ENCODE results near the gene PRKCE. TPM values are rescaled to one million over a fixed set of nuclear protein-coding genes. Genes with fewer than 3 reads are reported as not detected.

PRKCE gene
- total RNA-seq, 4 donors from 2014 or later: 20.0 to 29.7 (median 25.2) TPM

GRCh38 chr2:45901468-45902032 is 250.1 kb downstream of the PRKCE start:
- H3K4me3 ChIP-seq: no peak overlapping the region
- DNase-seq: no peak
- no peaks in the 10 kb centered on the region for H3K9me3 ChIP-seq
- H3K36me3 ChIP-seq: no peaks in the 10 kb centered on the region
- H3K4me1 ChIP-seq: no peaks in the 10 kb centered on the region
- TF ChIP-seq CTCF (IDR thresholded peaks at IDR 0.05) (no peak), POLR2A (IDR thresholded peaks at IDR 0.05) (no peak)
- no peak overlapping the region for H3K27ac ChIP-seq
- no peaks in the 10 kb centered on the region for H3K27me3 ChIP-seq

- Histone ChIP-seq H3K4me3 (no peak overlapping the region), H3K27ac (no peak overlapping the region), H3K4me1 (no peaks in the 10 kb centered on the region), H3K9me3 (no peaks in the 10 kb centered on the region), H3K36me3 (no peaks in the 10 kb centered on the region), H3K27me3 (no peaks in the 10 kb centered on the region)
- no peak for DNase-seq
- TF ChIP-seq POLR2A (IDR thresholded peaks at IDR 0.05) (no peak), CTCF (IDR thresholded peaks at IDR 0.05) (no peak)
Measured at GRCh38 chr2:45902380-45902779, 250.9 kb downstream of the PRKCE start.

DNA sequence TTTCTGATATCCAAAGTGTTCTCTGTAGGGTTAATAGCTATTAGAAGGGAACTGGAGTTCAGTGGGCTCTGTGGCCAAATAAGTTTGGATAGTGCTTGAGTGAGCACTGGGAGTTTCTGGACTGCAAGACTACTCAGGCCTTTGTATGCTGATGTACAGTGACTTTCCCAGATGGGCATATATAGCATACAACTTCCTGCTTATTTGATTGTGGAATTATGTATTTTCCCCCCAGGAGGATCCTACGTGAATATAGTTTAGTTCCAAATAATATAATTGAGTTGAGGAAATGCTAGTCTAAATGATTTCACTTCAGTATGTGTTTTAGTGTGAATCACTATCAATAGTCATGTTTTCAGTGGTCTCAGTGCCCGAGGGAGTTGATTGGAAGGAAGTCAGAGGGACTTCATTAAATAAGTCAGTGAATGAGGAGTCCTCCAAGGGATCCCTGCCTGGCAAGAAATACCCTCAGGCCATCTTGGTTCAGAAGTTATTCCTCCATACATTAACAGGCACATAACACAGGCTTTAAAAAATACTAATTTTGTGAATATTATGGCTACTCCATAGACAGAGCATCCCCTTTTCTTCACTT is 251.4 kb downstream of the PRKCE start:
- Histone ChIP-seq H3K36me3 (no peaks in the 10 kb centered on the region), H3K27me3 (no peaks in the 10 kb centered on the region), H3K27ac (no peak overlapping the region), H3K4me3 (no peak overlapping the region), H3K4me1 (no peaks in the 10 kb centered on the region), H3K9me3 (no peaks in the 10 kb centered on the region)
- no peak for DNase-seq
- TF ChIP-seq POLR2A (IDR thresholded peaks at IDR 0.05) (no peak), CTCF (IDR thresholded peaks at IDR 0.05) (no peak)

DNA sequence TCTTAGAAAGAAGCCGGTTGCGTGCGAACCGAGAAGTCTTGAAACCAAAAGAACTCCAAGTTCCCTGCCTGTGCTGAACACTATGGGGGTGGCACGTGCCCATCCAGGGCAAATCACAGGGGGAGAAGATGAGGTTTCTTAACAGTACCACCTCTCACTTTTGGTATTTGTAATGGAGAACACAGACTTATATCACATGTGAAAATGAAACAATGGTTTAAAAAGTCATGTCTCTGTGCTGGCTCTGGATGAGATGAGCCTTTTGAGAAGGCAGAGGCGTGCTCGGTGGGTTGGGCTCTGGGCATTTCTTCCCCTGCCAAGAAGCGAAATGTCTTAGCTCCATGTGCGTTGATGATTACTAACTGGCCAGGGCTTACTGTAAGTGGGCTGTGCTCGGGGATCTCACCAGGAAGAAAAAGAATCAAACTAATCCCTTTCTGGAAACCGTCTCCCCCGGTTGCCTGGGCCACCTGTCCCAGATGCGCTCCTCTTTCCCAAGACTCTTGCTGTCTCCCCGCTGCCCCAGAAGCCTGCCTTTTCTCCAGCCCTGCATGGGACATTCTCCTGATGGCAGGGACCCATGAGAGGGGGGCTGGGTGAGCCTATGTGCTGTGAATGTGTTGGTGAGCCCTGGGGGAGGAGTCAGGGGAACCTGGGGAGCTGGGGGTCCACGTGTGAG is 252.9 kb downstream of the PRKCE start:
- H3K4me3 ChIP-seq: no peak overlapping the region

GRCh38 chr2:45904946-45905631 is 253.6 kb downstream of the PRKCE start:
- no peak for TF ChIP-seq CTCF (IDR thresholded peaks at IDR 0.05)
- Histone ChIP-seq H3K36me3 (no peaks in the 10 kb centered on the region), H3K9me3 (no peaks in the 10 kb centered on the region), H3K27me3 (no peaks in the 10 kb centered on the region), H3K27ac (no peak overlapping the region), H3K4me1 (peaks cover 0 to 5% (median 0%) of the 10 kb centered on the region in 4 donors), H3K4me3 (no peak overlapping the region)
- DNase-seq: no peak

More for the DNA sequence above, 252.9 kb downstream of the PRKCE start:
- no peak for TF ChIP-seq POLR2A (IDR thresholded peaks at IDR 0.05)
- no peak for TF ChIP-seq CTCF (IDR thresholded peaks at IDR 0.05)
- Histone ChIP-seq H3K27me3 (no peaks in the 10 kb centered on the region), H3K9me3 (no peaks in the 10 kb centered on the region), H3K27ac (no peak overlapping the region), H3K36me3 (no peaks in the 10 kb centered on the region), H3K4me1 (peaks cover 0 to 1% (median 0%) of the 10 kb centered on the region in 4 donors)
- no peak for DNase-seq
